Loucy (cell line): ENCODE measurements around the gene TMEM256.

ENCODE experiments used
- H2AFZ ChIP-seq: fragments of 200-600 bp; sonication (generic); 2 replicates; pipeline ENCODE4 v1.6.0; 2016; ENCODE audit warnings: antibody characterized with exemption, mild to moderate bottlenecking, low read length, moderate library complexity
- H3F3A ChIP-seq: fragments of 200-600 bp; 2 replicates; pipeline ENCODE4 v1.6.0; 2016; ENCODE audit warnings: antibody characterized with exemption, low read depth, mild to moderate bottlenecking
- H3K27me3 ChIP-seq: fragments of 200-600 bp; sonication (generic); 2 replicates; pipeline ENCODE4 v1.6.1; 2014; ENCODE audit warnings: low read length, mild to moderate bottlenecking; ENCODE audit not compliant: insufficient read depth, poor library complexity, severe bottlenecking
- H3K36me3 ChIP-seq: fragments of 200-600 bp; sonication (generic); 2 replicates; pipeline ENCODE4 v1.6.1; 2016; ENCODE audit warnings: low read length; ENCODE audit not compliant: insufficient read depth
- H3K4me1 ChIP-seq: fragments of 200-600 bp; sonication (generic); 2 replicates; pipeline ENCODE4 v1.5.1; 2014; ENCODE audit warnings: low read length, mild to moderate bottlenecking; ENCODE audit not compliant: insufficient read depth, poor library complexity, severe bottlenecking
- H3K4me2 ChIP-seq: fragments of 200-600 bp; sonication (generic); 2 replicates; pipeline ENCODE4 v1.6.0; 2014; ENCODE audit warnings: antibody characterized with exemption, low read length, low read depth, mild to moderate bottlenecking; ENCODE audit not compliant: poor library complexity, severe bottlenecking
- H3K4me3 ChIP-seq: fragments of 200-600 bp; sonication (generic); 2 replicates; pipeline ENCODE4 v1.5.1; 2014; ENCODE audit warnings: low read length, mild to moderate bottlenecking, mixed read lengths; ENCODE audit not compliant: poor library complexity, severe bottlenecking
- H3K79me2 ChIP-seq: fragments of 200-600 bp; sonication (generic); 2 replicates; pipeline ENCODE4 v1.6.1; 2014; ENCODE audit warnings: low read length; ENCODE audit not compliant: insufficient read depth
- H3K9ac ChIP-seq: fragments of 200-600 bp; sonication (generic); 2 replicates; pipeline ENCODE4 v1.6.0; 2014; ENCODE audit warnings: mild to moderate bottlenecking, low read depth, low read length, moderate library complexity; ENCODE audit not compliant: poor library complexity, severe bottlenecking
- H3K9me2 ChIP-seq: fragments of 200-600 bp; sonication (generic); replicated peaks from 2 replicates; pipeline ENCODE4 v1.6.1; 2016; ENCODE audit warnings: low read depth, low read length, mixed read lengths
- H3K9me3 ChIP-seq: fragments of 200-600 bp; sonication (generic); 2 replicates; pipeline ENCODE4 v1.6.1; 2014; ENCODE audit warnings: mild to moderate bottlenecking, antibody characterized with exemption, low read length, low read depth; ENCODE audit not compliant: insufficient read depth
- H4K20me1 ChIP-seq: fragments of 200-600 bp; sonication (generic); 2 replicates; pipeline ENCODE4 v1.6.0; 2014; ENCODE audit warnings: antibody characterized with exemption, low read length, mild to moderate bottlenecking; ENCODE audit not compliant: insufficient read depth, poor library complexity, severe bottlenecking
- CTCF ChIP-seq: fragments of 200-600 bp; sonication (generic); conservative IDR thresholded peaks from 2 replicates; pipeline ENCODE4 v1.5.1; 2014; ENCODE audit warnings: mild to moderate bottlenecking, antibody characterized with exemption, low read length
- EZH2phosphoT487 ChIP-seq: fragments of 200-600 bp; IDR thresholded peaks from 2 replicates; pipeline ENCODE4 v1.6.1; 2018; ENCODE audit warnings: antibody characterized with exemption, mild to moderate bottlenecking, moderate library complexity, borderline replicate concordance

TMEM256 gene

GRCh38 chr17:7428557-7428956, 24.7 kb upstream of the TMEM256 start, which contains the start of gene SPEM3:
SPEM3 (plus strand) TSS chr17:7428857; CDS start chr17:7428903, 46 bp downstream.
- no peaks in the 10 kb centered on the region for H4K20me1 ChIP-seq
- H3K79me2 ChIP-seq = no peaks in the 10 kb centered on the region
- H2AFZ ChIP-seq = no peak within 1 kb of the TSS
- H3K9me3 ChIP-seq = no peaks in the 10 kb centered on the region
- no peak within 1 kb of the TSS for H3K4me3 ChIP-seq
- no peaks in the 10 kb centered on the region for H3K36me3 ChIP-seq
- no peak within 1 kb of the TSS for H3K4me2 ChIP-seq
- H3F3A ChIP-seq = no peaks in the 10 kb centered on the region
- no peak for TF ChIP-seq EZH2phosphoT487
- no peak for TF ChIP-seq CTCF
- no peaks in the 10 kb centered on the region for H3K27me3 ChIP-seq
- H3K9me2 ChIP-seq = no peaks in the 10 kb centered on the region
- H3K4me1 ChIP-seq = no peaks in the 10 kb centered on the region
- no peak within 1 kb of the TSS for H3K9ac ChIP-seq

GRCh38 chr17:7427549-7427948, 23.7 kb upstream of the TMEM256 start:
- no peak overlapping the region for H3K4me2 ChIP-seq

GRCh38 chr17:7426896-7427489, 23.1 kb upstream of the TMEM256 start:
- no peak overlapping the region for H3K4me3 ChIP-seq
- no peaks in the 10 kb centered on the region for H3K27me3 ChIP-seq
- no peaks in the 10 kb centered on the region for H3K4me1 ChIP-seq
- TF ChIP-seq CTCF (no peak), EZH2phosphoT487 (no peak)
- no peak overlapping the region for H2AFZ ChIP-seq
- no peaks in the 10 kb centered on the region for H3K36me3 ChIP-seq
- no peaks in the 10 kb centered on the region for H3K79me2 ChIP-seq
- H3K4me2 ChIP-seq = no peak overlapping the region
- H3K9me3 ChIP-seq = no peaks in the 10 kb centered on the region
- H3F3A ChIP-seq = no peaks in the 10 kb centered on the region
- no peaks in the 10 kb centered on the region for H4K20me1 ChIP-seq
- H3K9me2 ChIP-seq = no peaks in the 10 kb centered on the region
- H3K9ac ChIP-seq = no peak overlapping the region

More at GRCh38 chr17:7427549-7427948, 23.7 kb upstream of the TMEM256 start:
- Histone ChIP-seq H2AFZ (no peak overlapping the region), H3F3A (no peaks in the 10 kb centered on the region), H3K79me2 (no peaks in the 10 kb centered on the region), H3K4me1 (no peaks in the 10 kb centered on the region), H3K36me3 (no peaks in the 10 kb centered on the region), H4K20me1 (no peaks in the 10 kb centered on the region), H3K9me2 (no peaks in the 10 kb centered on the region), H3K9ac (no peak overlapping the region), H3K27me3 (no peaks in the 10 kb centered on the region), H3K4me3 (no peak overlapping the region), H3K9me3 (no peaks in the 10 kb centered on the region)
- TF ChIP-seq CTCF (no peak), EZH2phosphoT487 (no peak)
